ENCODE measurements around the gene MAN1B1.

MAN1B1 gene

DNA sequence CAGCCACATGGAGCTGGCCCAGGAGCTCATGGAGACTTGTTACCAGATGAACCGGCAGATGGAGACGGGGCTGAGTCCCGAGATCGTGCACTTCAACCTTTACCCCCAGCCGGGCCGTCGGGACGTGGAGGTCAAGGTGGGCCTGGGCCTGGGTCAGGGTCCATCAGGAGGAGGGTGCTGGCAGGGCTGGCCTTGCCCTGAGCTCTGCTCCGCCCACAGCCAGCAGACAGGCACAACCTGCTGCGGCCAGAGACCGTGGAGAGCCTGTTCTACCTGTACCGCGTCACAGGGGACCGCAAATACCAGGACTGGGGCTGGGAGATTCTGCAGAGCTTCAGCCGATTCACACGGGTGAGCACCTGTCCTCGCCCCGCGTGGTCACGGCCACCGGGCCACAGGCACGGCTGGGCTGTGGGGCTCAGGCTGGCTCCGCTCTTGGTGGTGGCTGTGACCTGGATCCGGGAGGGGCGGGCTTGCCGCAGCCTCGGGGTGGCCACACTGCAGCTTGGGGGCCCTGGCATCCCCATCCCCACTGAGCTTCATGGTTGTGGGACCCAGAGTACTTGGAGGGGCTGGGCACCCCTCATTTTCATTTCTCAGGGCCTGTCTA lies 20.6 kb downstream of the MAN1B1 start:
- no peak for TF ChIP-seq NFIC (IDR thresholded peaks at IDR 0.05)
- TF ChIP-seq TAF1 (IDR thresholded peaks at IDR 0.05; ENCODE audit: low read depth): no peak
- TF ChIP-seq, protein P1, sequence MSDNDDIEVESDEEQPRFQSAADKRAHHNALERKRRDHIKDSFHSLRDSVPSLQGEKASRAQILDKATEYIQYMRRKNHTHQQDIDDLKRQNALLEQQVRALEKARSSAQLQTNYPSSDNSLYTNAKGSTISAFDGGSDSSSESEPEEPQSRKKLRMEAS (IDR thresholded peaks at IDR 0.05): no peak
- no peak for TF ChIP-seq FOXM1 (IDR thresholded peaks at IDR 0.05; ENCODE audit: borderline replicate concordance, low read depth)
- no peak for TF ChIP-seq RAD21 (IDR thresholded peaks at IDR 0.05; ENCODE audit: low read depth)
- no peak for TF ChIP-seq CEBPB (IDR thresholded peaks at IDR 0.05)

DNA sequence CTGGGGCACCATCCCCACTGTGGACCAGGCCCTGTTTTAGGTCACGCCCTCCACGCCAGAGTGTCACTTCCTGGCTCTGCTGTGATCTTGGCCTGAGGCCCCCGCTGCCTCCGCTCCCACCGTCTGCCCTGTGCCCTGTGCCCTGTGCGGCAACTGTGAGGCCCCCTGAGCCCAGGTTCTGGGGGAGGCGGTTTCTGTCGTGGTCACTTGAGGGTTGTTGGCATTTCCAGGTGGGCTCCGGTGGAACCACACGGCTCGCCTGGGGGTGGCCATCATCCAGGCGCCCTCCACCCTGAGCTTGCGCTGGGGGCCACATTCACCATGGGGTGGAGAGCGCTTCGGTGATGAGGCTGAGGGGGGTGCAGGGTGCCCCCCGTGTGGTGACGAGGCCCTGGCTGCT lies 21.2 kb downstream of the MAN1B1 start:
- TF ChIP-seq RAD21 (IDR thresholded peaks at IDR 0.05; ENCODE audit: low read depth): no peak
- no peak for TF ChIP-seq TAF1 (IDR thresholded peaks at IDR 0.05; ENCODE audit: low read depth)
- no peak for TF ChIP-seq CREB1 (IDR thresholded peaks at IDR 0.05; ENCODE audit: low read depth)
- TF ChIP-seq YY1 (IDR thresholded peaks at IDR 0.05; ENCODE audit: low read depth): no peak
- TF ChIP-seq FOXM1 (IDR thresholded peaks at IDR 0.05; ENCODE audit: borderline replicate concordance, low read depth): no peak
- no peak for TF ChIP-seq TCF12 (IDR thresholded peaks at IDR 0.05; ENCODE audit: low read depth)
- no peak for TF ChIP-seq NFIC (IDR thresholded peaks at IDR 0.05)
- TF ChIP-seq, protein P2, sequence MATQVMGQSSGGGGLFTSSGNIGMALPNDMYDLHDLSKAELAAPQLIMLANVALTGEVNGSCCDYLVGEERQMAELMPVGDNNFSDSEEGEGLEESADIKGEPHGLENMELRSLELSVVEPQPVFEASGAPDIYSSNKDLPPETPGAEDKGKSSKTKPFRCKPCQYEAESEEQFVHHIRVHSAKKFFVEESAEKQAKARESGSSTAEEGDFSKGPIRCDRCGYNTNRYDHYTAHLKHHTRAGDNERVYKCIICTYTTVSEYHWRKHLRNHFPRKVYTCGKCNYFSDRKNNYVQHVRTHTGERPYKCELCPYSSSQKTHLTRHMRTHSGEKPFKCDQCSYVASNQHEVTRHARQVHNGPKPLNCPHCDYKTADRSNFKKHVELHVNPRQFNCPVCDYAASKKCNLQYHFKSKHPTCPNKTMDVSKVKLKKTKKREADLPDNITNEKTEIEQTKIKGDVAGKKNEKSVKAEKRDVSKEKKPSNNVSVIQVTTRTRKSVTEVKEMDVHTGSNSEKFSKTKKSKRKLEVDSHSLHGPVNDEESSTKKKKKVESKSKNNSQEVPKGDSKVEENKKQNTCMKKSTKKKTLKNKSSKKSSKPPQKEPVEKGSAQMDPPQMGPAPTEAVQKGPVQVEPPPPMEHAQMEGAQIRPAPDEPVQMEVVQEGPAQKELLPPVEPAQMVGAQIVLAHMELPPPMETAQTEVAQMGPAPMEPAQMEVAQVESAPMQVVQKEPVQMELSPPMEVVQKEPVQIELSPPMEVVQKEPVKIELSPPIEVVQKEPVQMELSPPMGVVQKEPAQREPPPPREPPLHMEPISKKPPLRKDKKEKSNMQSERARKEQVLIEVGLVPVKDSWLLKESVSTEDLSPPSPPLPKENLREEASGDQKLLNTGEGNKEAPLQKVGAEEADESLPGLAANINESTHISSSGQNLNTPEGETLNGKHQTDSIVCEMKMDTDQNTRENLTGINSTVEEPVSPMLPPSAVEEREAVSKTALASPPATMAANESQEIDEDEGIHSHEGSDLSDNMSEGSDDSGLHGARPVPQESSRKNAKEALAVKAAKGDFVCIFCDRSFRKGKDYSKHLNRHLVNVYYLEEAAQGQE (IDR thresholded peaks at IDR 0.05; ENCODE audit: low read depth): no peak
- no peak for TF ChIP-seq TEAD4 (IDR thresholded peaks at IDR 0.05)
- no peak for TF ChIP-seq EP300 (IDR thresholded peaks at IDR 0.05; ENCODE audit: borderline replicate concordance)
- TF ChIP-seq EGR1 (IDR thresholded peaks at IDR 0.05): no peak

DNA sequence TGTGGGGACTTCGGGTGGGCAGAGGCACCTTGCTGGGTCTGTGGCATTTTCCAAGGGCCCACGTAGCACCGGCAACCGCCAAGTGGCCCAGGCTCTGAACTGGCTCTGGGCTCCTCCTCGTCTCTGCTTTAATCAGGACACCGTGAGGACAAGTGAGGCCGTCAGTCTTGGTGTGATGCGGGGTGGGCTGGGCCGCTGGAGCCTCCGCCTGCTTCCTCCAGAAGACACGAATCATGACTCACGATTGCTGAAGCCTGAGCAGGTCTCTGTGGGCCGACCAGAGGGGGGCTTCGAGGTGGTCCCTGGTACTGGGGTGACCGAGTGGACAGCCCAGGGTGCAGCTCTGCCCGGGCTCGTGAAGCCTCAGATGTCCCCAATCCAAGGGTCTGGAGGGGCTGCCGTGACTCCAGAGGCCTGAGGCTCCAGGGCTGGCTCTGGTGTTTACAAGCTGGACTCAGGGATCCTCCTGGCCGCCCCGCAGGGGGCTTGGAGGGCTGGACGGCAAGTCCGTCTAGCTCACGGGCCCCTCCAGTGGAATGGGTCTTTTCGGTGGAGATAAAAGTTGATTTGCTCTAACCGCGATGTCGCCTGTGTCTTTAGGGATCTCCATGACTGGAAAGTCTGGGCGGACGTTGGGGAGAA lies 21.9 kb downstream of the MAN1B1 start:
- no peak for TF ChIP-seq EP300 (IDR thresholded peaks at IDR 0.05; ENCODE audit: borderline replicate concordance)
- TF ChIP-seq, protein P2 (IDR thresholded peaks at IDR 0.05; ENCODE audit: low read depth): no peak

DNA sequence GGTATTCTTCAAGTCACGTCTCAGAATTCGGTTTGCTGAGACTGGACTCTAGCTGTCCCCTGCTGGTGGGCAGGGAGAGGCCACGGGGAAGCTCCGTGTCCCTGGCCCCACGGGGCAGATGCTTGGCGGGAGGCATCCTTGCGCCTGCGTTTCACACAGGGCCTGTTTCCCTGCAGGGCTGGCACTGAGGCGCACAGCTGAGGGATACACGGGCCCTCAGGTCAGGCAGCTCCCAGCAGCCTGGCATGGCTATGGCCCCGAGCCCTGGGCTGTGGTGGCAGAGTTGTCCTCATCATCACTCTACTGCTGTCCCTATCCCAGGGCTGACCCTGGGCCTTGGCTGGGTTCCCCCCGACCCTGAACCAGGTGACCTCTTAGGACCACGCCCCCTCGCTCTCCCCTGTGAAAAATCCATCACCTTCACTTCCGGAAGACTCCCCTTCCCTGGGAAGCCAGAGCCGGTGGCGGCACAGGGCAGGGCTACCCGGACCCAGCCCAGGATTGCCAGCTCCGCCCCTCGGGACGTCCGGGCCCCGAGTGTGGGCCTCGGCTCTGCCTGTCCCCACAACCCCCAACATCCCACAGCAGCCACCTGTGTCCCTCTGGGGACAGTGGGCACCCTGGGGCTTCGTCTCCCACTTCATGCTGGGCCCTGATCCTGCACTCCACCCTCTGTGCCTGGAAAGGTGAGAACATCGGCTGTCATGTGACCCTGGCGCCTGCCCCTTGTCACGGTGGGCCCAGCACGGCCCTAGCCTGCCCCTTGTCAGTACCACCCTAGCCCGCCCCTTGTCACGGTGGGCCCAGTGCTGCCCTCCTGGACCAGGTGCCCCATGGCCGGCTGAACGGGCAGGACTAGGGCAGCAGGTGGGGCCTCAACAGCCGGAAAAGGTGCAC lies 22.7 kb downstream of the MAN1B1 start:
- no peak for TF ChIP-seq ZBTB7A (IDR thresholded peaks at IDR 0.05; ENCODE audit: low read depth)
- TF ChIP-seq EP300 (IDR thresholded peaks at IDR 0.05; ENCODE audit: borderline replicate concordance): no peak
- no peak for TF ChIP-seq EGR1 (IDR thresholded peaks at IDR 0.05)
- TF ChIP-seq TAF1 (IDR thresholded peaks at IDR 0.05; ENCODE audit: low read depth): no peak

DNA sequence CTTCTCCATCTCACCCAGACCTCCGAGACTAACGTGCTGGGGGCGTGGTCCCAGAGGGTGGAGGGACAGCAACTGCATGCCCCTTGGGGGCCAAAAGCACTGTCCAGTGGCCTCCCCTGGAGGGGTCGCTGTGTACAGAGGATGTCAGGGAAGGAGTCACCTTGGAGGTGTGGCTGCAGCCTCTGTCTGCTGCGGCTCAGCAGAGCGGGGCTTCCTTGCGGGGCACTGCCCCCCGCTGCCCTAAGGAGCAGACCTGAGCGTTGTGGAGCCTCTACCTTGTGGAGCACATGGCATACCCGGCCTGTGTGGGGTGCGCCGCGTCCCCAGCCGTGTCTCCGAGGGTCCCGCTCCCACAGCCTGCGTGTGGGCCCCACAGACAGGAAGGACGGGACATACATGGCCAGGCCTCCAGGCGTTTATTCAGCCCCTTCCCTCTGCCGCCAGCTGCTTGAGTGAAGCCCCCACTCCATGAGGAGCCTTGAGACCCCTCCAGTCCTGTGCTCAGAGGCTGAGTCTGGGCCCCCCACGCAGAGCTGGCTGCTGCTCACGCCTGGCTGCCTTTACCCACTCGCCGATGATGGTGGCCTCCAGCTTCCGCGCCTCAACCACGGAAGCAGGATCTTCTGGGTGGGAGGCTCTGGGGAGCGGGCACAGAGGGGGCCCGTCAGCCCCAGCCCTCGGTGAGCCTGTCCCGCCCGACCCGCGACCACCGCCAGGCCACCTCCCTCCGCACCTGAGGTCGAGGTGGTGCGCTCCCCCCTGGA lies 23.5 kb downstream of the MAN1B1 start:
- no peak for TF ChIP-seq FOXM1 (IDR thresholded peaks at IDR 0.05; ENCODE audit: borderline replicate concordance, low read depth)
- no peak for TF ChIP-seq RAD21 (IDR thresholded peaks at IDR 0.05; ENCODE audit: low read depth)
- no peak for TF ChIP-seq CEBPB (IDR thresholded peaks at IDR 0.05)
- TF ChIP-seq EP300 (IDR thresholded peaks at IDR 0.05; ENCODE audit: borderline replicate concordance): no peak
- TF ChIP-seq, protein P2 (IDR thresholded peaks at IDR 0.05; ENCODE audit: low read depth): no peak
- TF ChIP-seq EGR1 (IDR thresholded peaks at IDR 0.05): no peak
- no peak for TF ChIP-seq TCF12 (IDR thresholded peaks at IDR 0.05; ENCODE audit: low read depth)
- no peak for TF ChIP-seq YY1 (IDR thresholded peaks at IDR 0.05; ENCODE audit: low read depth)
- TF ChIP-seq ZBTB7A (IDR thresholded peaks at IDR 0.05; ENCODE audit: low read depth): no peak
- no peak for TF ChIP-seq TEAD4 (IDR thresholded peaks at IDR 0.05)
- TF ChIP-seq, protein P1 (IDR thresholded peaks at IDR 0.05): no peak
- no peak for TF ChIP-seq TAF1 (IDR thresholded peaks at IDR 0.05; ENCODE audit: low read depth)
- TF ChIP-seq, protein P3, sequence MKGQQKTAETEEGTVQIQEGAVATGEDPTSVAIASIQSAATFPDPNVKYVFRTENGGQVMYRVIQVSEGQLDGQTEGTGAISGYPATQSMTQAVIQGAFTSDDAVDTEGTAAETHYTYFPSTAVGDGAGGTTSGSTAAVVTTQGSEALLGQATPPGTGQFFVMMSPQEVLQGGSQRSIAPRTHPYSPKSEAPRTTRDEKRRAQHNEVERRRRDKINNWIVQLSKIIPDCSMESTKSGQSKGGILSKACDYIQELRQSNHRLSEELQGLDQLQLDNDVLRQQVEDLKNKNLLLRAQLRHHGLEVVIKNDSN (IDR thresholded peaks at IDR 0.05): no peak
- no peak for TF ChIP-seq CREB1 (IDR thresholded peaks at IDR 0.05; ENCODE audit: low read depth)
- TF ChIP-seq NFIC (IDR thresholded peaks at IDR 0.05): no peak

All from Ishikawa (cell line).